Caco-2 (cell line): ENCODE results near the gene ARHGAP9. TPM values are rescaled to one million over a fixed set of nuclear protein-coding genes. Genes with fewer than 3 reads are reported as not detected.

ENCODE experiments used
- BruUV-seq: library from RNA; stranded (reverse); fragments of 400-500 nt; replicated peaks from 2 replicates; lab custom pipeline; 2021; lab: Mats Ljungman, UMichigan
- CTCF ChIA-PET: fragments of 300-600 bp; sonication (Branson Sonifier 250); formaldehyde crosslinking; loops from one replicate; lab custom pipeline; 2022; ENCODE audit warnings: antibody characterized with exemption; lab: Charles Lee
- POLR2A ChIA-PET: fragments of 300-600 bp; sonication (Branson Sonifier 250); formaldehyde crosslinking; loops from one replicate; lab custom pipeline; 2022; ENCODE audit warnings: antibody characterized with exemption; lab: Charles Lee
- DNase-seq, 2 experiments: peaks; one replicate each; pipeline versions ENCODE4 v3.0.0 to v3.0.0-alpha.2; 2020 to 2022
- H3K27me3 ChIP-seq: replicated peaks from 2 replicates; pipeline ENCODE4 v1.6.0; 2011; ENCODE audit warnings: low read length; ENCODE audit not compliant: control insufficient read depth, insufficient read depth
- H3K36me3 ChIP-seq: 2 replicates; pipeline ENCODE4 v1.5.1; 2011; ENCODE audit warnings: low read length; ENCODE audit not compliant: control insufficient read depth, insufficient read depth
- H3K4me1 ChIP-seq: fragments of 250-450 bp; sonication (Bioruptor Pico); 2 replicates; pipeline ENCODE4 v1.5.1; 2020; ENCODE audit warnings: mild to moderate bottlenecking
- H3K4me3 ChIP-seq: 2 replicates; pipeline ENCODE4 v1.5.1; 2011; ENCODE audit warnings: low read depth, mild to moderate bottlenecking, control low read depth, low read length
- H3K9me3 ChIP-seq: fragments of 250-450 bp; sonication (Bioruptor Pico); 2 replicates; pipeline ENCODE4 v1.5.1; 2020; ENCODE audit warnings: mild to moderate bottlenecking, moderate library complexity
- H3K27ac Mint-ChIP-seq: one replicate; pipeline ENCODE4 v1.8.0; 2022; ENCODE audit warnings: mixed read lengths; ENCODE audit not compliant: unreplicated experiment
- H3K27me3 Mint-ChIP-seq: one replicate; pipeline ENCODE4 v1.8.0; 2022; ENCODE audit warnings: mixed read lengths; ENCODE audit not compliant: insufficient read depth, unreplicated experiment
- H3K36me3 Mint-ChIP-seq: one replicate; pipeline ENCODE4 v1.8.0; 2022; ENCODE audit warnings: mild to moderate bottlenecking, mixed read lengths; ENCODE audit not compliant: insufficient read depth, unreplicated experiment
- H3K4me1 Mint-ChIP-seq: one replicate; pipeline ENCODE4 v1.8.0; 2022; ENCODE audit warnings: low read depth, mixed read lengths; ENCODE audit not compliant: unreplicated experiment
- H3K4me3 Mint-ChIP-seq: one replicate; pipeline ENCODE4 v1.8.0; 2022; ENCODE audit warnings: mild to moderate bottlenecking, moderate library complexity, mixed read lengths; ENCODE audit not compliant: unreplicated experiment
- H3K9me3 Mint-ChIP-seq: one replicate; pipeline ENCODE4 v1.8.0; 2022; ENCODE audit warnings: mixed read lengths; ENCODE audit not compliant: unreplicated experiment
- intact Hi-C: fragments of 100-400 bp; cut with micrococcal nuclease; formaldehyde crosslinking; loops from one replicate; pipeline ENCODE4 v1.10.0; 2022; ENCODE audit not compliant: unreplicated experiment
- total RNA-seq: library from RNA; stranded (reverse); gene quantifications from 2 replicates; pipeline ENCODE4 v1.2.3, GENCODE V29; 2022
- TF ChIP-seq, protein P1 (sequence below), 2 experiments: fragments of 200-600 bp in 1 of 2; IDR thresholded peaks; 1 replicate in 1 of 2; 2 replicates in 1 of 2; pipeline versions ENCODE4 v1.5.1 to v1.8.0; 2011 to 2022; ENCODE audit warnings: antibody characterized with exemption in 1 of 2, control low read depth in 1 of 2, inconsistent platforms in 1 of 2, low read depth in 1 of 2, low read length in 1 of 2, mild to moderate bottlenecking in 1 of 2, moderate library complexity in 1 of 2; ENCODE audit not compliant: insufficient read depth in 1 of 2, severe bottlenecking in 1 of 2, unreplicated experiment in 1 of 2

ARHGAP9 gene
- total RNA-seq, 1 experiment from 2014 or later = 0.75 TPM

- peaks cover 15% of the 10 kb centered on the region for H3K27me3 Mint-ChIP-seq
- no peak for DNase-seq
- BruUV-seq = no TSS peak
- intact Hi-C loops = no loop called here
- no peaks in the 10 kb centered on the region for H3K4me1 ChIP-seq
- H3K4me1 Mint-ChIP-seq = no peaks in the 10 kb centered on the region
- ChIA-PET CTCF (no interaction called here), POLR2A (interaction anchor here (0.5 kb wide), 2 partner anchors 163 to 1390 kb away, joined by 3 to 11 read pairs; no protein-coding TSS in a partner anchor)
- no peak overlapping the region for H3K27ac Mint-ChIP-seq
- no peaks in the 10 kb centered on the region for H3K9me3 ChIP-seq
- peak overlapping the region; percentile 16 for H3K4me3 ChIP-seq
- no peaks in the 10 kb centered on the region for H3K36me3 ChIP-seq
- H3K4me3 Mint-ChIP-seq = peak overlapping the region; percentile 54
- TF ChIP-seq, protein P1, sequence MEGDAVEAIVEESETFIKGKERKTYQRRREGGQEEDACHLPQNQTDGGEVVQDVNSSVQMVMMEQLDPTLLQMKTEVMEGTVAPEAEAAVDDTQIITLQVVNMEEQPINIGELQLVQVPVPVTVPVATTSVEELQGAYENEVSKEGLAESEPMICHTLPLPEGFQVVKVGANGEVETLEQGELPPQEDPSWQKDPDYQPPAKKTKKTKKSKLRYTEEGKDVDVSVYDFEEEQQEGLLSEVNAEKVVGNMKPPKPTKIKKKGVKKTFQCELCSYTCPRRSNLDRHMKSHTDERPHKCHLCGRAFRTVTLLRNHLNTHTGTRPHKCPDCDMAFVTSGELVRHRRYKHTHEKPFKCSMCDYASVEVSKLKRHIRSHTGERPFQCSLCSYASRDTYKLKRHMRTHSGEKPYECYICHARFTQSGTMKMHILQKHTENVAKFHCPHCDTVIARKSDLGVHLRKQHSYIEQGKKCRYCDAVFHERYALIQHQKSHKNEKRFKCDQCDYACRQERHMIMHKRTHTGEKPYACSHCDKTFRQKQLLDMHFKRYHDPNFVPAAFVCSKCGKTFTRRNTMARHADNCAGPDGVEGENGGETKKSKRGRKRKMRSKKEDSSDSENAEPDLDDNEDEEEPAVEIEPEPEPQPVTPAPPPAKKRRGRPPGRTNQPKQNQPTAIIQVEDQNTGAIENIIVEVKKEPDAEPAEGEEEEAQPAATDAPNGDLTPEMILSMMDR (IDR thresholded peaks at IDR 0.05; ENCODE audit: insufficient read depth in 1 of 2, low read depth in 1 of 2, low read length in 1 of 2, severe bottlenecking in 1 of 2, unreplicated experiment in 1 of 2) = no peak
- no peaks in the 10 kb centered on the region for H3K9me3 Mint-ChIP-seq
- H3K27me3 ChIP-seq = no peaks in the 10 kb centered on the region
- no peaks in the 10 kb centered on the region for H3K36me3 Mint-ChIP-seq
These were observed 3.3 kb downstream of the ARHGAP9 start for GRCh38 chr12:57476162-57476992.

DNA sequence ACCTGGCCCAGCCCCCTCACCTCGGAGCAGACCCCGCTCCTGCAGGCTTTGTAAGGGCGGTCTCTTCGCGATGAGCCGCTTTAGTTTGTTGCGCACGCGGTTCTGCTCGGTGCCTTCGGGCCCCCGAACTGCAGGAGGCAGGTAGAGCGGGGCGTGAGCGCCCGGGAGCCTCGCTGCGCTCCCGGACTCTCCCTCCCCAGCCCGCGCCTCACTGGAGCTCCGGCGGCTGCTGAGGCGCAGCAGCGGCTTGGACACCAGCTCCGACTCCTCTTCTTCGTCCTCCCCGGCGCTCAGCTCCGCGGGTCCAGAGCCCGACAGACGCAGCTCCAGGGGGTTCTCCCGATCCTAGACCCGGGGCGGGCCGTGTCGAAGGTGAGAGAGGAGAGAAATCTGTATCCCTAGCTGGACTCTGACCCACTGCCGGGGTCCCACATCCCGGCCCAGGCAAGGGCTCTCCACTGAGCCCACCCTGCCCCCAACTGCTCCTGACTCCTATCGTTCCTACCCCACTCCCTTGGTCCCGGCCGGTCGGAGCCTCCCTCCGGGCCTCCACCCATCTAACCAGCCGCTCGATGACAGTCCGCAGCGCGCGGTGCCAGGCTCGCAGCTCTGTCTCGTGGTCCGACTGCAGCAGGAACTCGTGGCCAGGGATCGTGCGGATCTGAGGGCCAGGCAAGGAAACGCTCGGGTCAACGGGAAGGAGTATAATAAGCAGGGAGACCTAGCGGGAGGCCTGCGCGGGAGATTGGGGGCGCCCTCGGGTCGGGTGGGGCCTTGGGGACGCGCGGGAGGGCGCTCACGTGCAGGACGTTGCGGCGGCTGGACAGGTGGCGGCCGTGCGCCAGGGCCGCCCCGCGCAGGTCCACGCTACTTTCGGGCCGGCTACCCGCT is 4.2 kb downstream of the ARHGAP9 start:
- Mint-ChIP-seq H3K4me3 (peak overlapping the region; percentile 54), H3K27me3 (peaks cover 10% of the 10 kb centered on the region), H3K9me3 (no peaks in the 10 kb centered on the region), H3K4me1 (no peaks in the 10 kb centered on the region), H3K27ac (no peak overlapping the region), H3K36me3 (no peaks in the 10 kb centered on the region)
- Histone ChIP-seq H3K4me1 (no peaks in the 10 kb centered on the region), H3K9me3 (no peaks in the 10 kb centered on the region), H3K27me3 (no peaks in the 10 kb centered on the region), H3K4me3 (peak overlapping the region; percentile 16), H3K36me3 (no peaks in the 10 kb centered on the region)
- intact Hi-C loops = no loop called here
- no TSS peak for BruUV-seq
- ChIA-PET CTCF (no interaction called here), POLR2A (no interaction called here)
- no peak for DNase-seq
- TF ChIP-seq, protein P1 (IDR thresholded peaks at IDR 0.05; ENCODE audit: insufficient read depth in 1 of 2, low read depth in 1 of 2, low read length in 1 of 2, severe bottlenecking in 1 of 2, unreplicated experiment in 1 of 2) = no peak

DNA sequence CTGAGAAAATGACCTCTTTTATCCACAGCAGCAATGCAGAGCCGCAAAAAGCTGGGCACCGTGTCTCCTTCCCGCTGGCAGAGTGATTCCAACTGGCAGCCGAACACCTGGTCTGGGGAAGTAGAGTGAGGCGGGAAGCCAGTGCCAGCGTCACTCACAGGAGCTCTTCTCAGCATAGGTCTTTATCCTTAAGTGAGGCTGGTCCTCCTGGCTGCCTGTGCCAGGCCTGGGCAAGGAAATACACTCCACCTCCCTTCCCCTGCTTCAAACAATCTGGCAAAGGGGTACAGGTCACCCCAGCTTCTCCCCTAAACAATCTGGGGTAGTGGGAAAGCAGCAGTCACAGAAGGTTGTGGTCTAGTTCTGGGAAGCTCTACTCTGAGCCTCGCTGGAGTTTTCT is 4.8 kb downstream of the ARHGAP9 start:
- no peaks in the 10 kb centered on the region for H3K27me3 ChIP-seq
- H3K9me3 Mint-ChIP-seq = no peaks in the 10 kb centered on the region
- H3K9me3 ChIP-seq = no peaks in the 10 kb centered on the region
- H3K36me3 Mint-ChIP-seq = no peaks in the 10 kb centered on the region
- POLR2A ChIA-PET = no interaction called here
- no peak overlapping the region for H3K4me3 ChIP-seq
- no TSS peak for BruUV-seq
- H3K27ac Mint-ChIP-seq = no peak overlapping the region
- no peak for DNase-seq
- no peak overlapping the region for H3K4me3 Mint-ChIP-seq
- no peaks in the 10 kb centered on the region for H3K4me1 Mint-ChIP-seq
- CTCF ChIA-PET = no interaction called here
- intact Hi-C loops = no loop called here
- H3K4me1 ChIP-seq = no peaks in the 10 kb centered on the region
- TF ChIP-seq, protein P1 (IDR thresholded peaks at IDR 0.05; ENCODE audit: insufficient read depth in 1 of 2, low read depth in 1 of 2, low read length in 1 of 2, severe bottlenecking in 1 of 2, unreplicated experiment in 1 of 2) = no peak
- H3K36me3 ChIP-seq = no peaks in the 10 kb centered on the region
- peaks cover 10% of the 10 kb centered on the region for H3K27me3 Mint-ChIP-seq
